NCI-H748 (cell line): Measurements from ENCODE around the gene SLC5A6.

ENCODE experiments used
- DNase-seq: peaks from one replicate; lab custom pipeline; 2025; ENCODE audit not compliant: unreplicated experiment; lab: John Stamatoyannopoulos, UW

Gene SLC5A6

DNA sequence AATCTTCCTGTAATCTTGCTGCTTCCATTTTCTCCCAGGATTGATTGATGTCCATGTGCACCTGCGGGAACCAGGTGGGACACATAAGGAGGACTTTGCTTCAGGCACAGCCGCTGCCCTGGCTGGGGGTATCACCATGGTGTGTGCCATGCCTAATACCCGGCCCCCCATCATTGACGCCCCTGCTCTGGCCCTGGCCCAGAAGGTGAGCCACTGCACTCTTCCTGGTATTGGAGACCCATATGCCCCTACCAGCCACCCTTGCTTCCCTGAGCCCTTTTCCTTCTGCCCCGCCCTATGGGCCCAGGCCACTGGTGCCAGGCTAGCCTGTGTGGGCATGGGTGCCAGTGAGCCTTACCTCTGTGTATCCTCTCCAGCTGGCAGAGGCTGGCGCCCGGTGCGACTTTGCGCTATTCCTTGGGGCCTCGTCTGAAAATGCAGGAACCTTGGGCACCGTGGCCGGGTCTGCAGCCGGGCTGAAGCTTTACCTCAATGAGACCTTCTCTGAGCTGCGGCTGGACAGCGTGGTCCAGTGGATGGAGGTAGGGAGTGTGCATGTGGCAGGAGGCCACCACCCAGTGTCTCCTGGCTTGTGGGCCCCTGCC is 25.4 kb upstream of the SLC5A6 start:
- DNase-seq, result no peak

GRCh38 chr2:27236626-27237025 is 24.6 kb upstream of the SLC5A6 start:
- DNase-seq, result no peak

DNA sequence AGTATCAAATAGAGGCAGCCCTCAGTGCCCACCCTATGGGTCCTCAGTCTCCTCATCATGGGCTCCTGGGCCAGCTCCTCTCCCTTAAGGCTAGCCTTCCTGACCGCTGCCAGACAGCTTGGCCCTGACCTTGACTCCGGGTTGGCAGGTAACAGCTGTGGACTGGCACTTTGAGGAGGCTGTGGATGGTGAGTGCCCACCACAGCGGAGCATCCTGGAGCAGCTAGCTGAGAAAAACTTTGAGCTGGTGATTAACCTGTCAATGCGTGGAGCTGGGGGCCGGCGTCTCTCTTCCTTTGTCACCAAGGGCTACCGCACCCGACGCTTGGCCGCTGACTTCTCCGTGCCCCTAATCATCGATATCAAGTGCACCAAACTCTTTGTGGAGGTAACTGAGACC is 24.1 kb upstream of the SLC5A6 start:
- DNase-seq, result no peak

DNA sequence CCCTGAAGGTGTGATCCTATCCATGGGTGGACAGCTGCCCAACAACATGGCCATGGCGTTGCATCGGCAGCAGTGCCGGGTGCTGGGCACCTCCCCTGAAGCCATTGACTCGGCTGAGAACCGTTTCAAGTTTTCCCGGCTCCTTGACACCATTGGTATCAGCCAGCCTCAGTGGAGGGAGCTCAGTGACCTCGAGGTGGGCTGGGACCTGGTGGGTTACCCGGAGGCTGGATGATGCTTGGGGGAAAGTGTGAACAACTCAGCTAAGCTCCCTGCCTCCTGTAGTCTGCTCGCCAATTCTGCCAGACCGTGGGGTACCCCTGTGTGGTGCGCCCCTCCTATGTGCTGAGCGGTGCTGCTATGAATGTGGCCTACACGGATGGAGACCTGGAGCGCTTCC is 21.3 kb upstream of the SLC5A6 start:
- no peak for DNase-seq

DNA sequence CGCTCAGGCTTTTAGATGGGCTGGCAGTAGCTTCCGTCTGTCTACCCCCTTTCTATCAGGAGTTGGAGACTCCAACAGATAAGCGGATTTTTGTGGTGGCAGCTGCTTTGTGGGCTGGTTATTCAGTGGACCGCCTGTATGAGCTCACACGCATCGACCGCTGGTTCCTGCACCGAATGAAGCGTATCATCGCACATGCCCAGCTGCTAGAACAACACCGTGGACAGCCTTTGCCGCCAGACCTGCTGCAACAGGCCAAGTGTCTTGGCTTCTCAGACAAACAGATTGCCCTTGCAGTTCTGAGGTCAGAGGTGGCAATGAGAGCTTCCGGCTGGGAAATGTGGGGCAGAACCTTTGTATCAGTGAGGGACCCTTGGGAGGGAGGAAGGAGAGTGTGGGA is 19.9 kb upstream of the SLC5A6 start:
- DNase-seq, result no peak

GRCh38 chr2:27227501-27227900 is 15.4 kb upstream of the SLC5A6 start:
- DNase-seq, result no peak

DNA sequence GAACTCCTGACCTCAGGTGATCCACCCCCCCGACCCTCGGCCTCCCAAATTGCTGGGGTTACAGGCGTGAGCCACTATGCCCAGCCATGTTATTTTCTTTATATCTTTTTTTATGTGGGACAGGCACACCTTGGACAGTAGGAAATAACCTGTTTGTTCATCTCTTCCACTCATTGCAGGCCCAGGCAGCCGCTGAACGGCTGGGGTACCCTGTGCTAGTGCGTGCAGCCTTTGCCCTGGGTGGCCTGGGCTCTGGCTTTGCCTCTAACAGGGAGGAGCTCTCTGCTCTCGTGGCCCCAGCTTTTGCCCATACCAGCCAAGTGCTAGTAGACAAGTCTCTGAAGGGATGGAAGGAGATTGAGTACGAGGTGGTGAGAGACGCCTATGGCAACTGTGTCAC is 13.5 kb upstream of the SLC5A6 start:
- no peak for DNase-seq

DNA sequence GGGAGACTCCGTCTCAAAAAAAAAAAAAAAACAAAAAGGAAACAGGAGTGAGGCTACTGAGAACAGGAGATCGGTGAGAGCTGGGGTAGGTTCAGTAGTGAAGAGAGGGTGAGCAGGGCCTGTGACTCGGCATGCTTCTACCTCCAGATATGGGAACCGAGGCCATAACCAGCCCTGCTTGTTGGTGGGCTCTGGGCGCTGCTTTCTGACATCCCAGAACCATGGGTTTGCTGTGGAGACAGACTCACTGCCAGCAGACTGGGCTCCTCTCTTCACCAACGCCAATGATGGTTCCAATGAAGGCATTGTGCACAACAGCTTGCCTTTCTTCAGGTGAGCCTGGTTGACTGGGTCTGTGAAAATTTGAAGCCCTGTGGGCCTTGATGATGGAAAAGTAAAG is 11.3 kb upstream of the SLC5A6 start:
- no peak for DNase-seq

GRCh38 chr2:27222407-27222806 is 10.3 kb upstream of the SLC5A6 start:
- no peak for DNase-seq

DNA sequence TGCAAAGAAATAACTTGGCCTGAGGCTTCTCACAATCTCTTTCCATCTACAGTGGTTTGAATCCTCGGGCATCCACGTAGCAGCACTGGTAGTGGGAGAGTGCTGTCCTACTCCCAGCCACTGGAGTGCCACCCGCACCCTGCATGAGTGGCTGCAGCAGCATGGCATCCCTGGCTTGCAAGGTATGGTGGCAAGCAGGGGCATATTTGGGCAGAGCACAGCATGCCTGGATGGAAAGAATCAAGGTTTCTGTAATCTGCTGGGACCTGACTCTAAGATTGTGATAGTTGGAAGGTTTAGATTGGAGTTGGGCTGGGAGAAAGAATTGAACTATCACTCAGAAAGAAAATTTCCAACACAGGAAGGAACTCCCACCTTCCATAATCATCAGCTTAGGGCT is 9.1 kb upstream of the SLC5A6 start:
- DNase-seq, result no peak

DNA sequence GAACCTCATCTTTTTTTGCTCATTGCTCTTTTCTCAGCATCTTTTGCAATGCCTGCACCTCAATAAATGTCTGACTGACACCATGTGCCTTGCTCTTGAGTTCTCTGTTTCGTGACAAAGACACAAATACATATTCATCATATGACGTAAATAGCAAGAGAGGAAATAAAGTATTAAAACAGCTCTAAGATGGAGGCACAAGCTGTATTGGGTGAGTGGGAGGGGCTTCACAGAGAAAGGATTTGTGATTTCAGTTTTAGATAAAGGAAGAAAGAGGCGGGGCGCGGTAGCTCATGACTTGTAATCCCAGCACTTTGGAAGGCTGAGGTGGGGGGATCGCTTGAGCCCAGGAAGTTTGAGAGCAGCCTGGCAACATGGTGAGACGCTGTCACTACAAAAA is 8.0 kb upstream of the SLC5A6 start:
- no peak for DNase-seq

DNA sequence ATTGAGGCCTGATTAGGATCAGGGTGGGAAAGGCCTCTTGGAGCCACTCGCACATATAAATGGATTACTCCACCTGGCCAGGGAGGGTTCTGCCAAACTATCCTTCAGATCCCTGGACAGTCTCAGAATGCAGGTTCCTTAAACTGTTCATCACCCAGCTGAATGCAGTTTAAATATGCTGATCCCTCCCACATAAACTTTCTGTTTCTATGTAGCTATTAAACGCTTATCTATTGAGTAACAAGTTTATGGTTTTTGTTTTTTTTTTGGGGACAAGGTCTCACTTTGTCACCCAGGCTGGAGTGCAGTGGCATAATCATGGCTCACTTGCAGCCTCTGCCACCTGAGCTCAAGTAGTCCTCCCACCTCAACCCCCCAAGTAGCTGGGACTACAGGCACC is 7.0 kb upstream of the SLC5A6 start:
- DNase-seq, result no peak

- no peak for DNase-seq
Measured at GRCh38 chr2:27218614-27219013, 6.5 kb upstream of the SLC5A6 start.

- peak; percentile 92 for DNase-seq
Measured at GRCh38 chr2:27217173-27218121, 5.4 kb upstream of the SLC5A6 start, which contains the start of gene CAD. CAD (plus strand) TSS chr2:27217369; CDS start chr2:27217552, 183 bp downstream.

GRCh38 chr2:27216416-27217137 is 4.5 kb upstream of the SLC5A6 start:
- peak; percentile 53 for DNase-seq

DNA sequence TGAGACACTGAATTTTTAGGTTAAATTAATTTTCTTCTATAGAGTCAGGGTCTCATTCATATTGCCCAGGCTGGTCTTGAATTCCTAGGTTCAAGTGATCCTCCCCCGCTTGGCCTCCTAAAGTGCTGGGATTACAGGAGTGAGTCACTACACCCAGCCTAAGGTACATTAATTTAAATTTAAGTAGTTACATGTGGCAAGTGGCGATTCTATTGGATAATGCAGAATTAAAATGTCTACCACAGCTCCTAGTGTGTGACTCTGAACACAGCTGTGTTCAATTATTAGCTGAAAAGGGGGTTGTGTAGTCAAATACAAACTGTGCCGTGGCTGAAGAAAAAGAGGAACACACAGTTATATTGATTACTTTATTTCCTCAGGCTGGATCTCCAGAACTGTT is 2.9 kb upstream of the SLC5A6 start:
- no peak for DNase-seq

DNA sequence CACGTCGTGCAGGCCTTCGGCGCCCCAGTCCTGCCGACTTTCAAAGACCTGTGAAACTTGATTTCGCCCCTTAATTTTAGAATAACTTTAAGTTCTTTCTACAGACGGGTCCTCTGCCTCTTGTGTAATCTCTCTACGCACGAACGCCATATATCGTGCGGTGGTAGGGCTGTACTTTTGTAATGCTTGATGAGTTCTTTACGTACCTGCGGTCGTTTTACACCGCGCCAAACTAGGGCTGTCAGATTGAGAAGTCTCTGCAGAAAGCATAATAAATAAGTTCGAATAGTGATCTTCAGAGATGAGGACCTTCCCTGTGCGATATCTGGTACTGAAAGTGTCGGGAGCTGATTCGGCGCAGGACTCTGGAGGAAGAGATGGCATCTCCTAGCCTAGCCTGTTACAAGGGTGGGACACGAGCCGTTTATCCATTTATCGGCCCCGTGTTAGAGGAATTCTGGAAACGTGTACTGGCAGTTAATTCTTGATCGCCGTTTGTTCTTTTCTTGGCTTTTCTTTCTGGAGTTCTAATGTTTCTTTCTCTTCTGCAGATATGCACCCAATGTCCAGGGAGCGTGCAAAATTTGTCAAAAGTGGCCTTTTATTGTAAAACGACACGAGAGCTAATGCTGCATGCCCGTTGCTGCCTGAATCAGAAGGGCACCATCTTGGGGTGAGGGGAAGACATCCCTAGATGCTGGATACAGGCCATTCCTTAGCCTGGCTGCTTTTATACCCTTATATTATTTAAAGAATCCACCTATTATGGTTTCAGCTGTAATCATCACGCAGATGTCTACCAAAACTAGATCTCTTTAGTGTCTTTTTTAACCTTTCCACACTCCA is 781 bp upstream of the SLC5A6 start:
- DNase-seq, result peak; percentile 54

- no peak for DNase-seq
Measured at GRCh38 chr2:27211241-27211942, 676 bp downstream of the SLC5A6 start.

- no peak for DNase-seq
Measured at GRCh38 chr2:27209621-27210401, 2.3 kb downstream of the SLC5A6 start.
